Epithelial cell of esophagus (primary cell): ENCODE measurements around the gene NME8.

ENCODE experiments used
- DNase-seq: peaks from one replicate; pipeline ENCODE4 v3.0.0; 2010; ENCODE audit warnings: low read depth
- H3K4me3 ChIP-seq: 2 replicates; pipeline ENCODE4 v1.5.1; 2011; ENCODE audit warnings: mild to moderate bottlenecking, low read length, control low read depth
- TF ChIP-seq, protein P1 (sequence below): IDR thresholded peaks from 2 replicates; pipeline ENCODE4 v1.5.1; 2011; ENCODE audit warnings: low read depth, mild to moderate bottlenecking, low read length, control low read depth, inconsistent platforms; ENCODE audit not compliant: insufficient read depth; ENCODE audit errors: missing control alignments

The NME8 gene

DNA sequence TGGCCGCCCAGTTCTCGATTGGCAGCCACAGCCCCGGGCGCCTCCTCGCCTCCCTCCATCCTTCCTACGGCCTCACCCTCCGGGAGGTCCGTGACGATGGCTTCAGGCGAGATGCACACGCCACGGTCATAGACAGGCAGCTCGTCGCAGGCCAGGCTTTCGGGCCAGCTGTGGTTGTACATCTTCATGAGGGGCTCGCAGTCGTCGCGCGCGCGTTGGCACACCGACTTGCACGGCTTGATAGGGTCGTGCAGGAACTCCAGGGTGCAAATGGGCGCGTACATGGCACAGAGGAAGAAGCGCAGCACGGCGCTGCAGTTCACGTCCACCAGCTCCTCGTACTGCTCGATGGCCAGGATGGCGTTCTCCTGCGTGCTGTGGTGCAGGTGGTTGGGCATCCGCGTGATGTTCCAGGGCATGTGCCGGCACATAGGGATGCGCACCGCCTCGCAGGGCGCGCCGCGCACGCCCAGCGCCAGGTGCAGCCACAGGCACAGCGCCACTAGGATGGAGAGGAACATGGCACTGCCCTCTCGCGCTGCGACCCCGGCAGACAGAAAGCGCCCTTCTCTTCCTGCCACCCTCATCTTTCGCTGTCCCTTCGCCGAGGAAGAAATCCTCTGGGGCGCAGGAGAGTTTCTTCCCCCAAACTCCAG is 67.7 kb downstream of the NME8 start:
- no peak overlapping the region for H3K4me3 ChIP-seq
- DNase-seq, result no peak
- TF ChIP-seq, protein P1, sequence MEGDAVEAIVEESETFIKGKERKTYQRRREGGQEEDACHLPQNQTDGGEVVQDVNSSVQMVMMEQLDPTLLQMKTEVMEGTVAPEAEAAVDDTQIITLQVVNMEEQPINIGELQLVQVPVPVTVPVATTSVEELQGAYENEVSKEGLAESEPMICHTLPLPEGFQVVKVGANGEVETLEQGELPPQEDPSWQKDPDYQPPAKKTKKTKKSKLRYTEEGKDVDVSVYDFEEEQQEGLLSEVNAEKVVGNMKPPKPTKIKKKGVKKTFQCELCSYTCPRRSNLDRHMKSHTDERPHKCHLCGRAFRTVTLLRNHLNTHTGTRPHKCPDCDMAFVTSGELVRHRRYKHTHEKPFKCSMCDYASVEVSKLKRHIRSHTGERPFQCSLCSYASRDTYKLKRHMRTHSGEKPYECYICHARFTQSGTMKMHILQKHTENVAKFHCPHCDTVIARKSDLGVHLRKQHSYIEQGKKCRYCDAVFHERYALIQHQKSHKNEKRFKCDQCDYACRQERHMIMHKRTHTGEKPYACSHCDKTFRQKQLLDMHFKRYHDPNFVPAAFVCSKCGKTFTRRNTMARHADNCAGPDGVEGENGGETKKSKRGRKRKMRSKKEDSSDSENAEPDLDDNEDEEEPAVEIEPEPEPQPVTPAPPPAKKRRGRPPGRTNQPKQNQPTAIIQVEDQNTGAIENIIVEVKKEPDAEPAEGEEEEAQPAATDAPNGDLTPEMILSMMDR, result no peak

DNA sequence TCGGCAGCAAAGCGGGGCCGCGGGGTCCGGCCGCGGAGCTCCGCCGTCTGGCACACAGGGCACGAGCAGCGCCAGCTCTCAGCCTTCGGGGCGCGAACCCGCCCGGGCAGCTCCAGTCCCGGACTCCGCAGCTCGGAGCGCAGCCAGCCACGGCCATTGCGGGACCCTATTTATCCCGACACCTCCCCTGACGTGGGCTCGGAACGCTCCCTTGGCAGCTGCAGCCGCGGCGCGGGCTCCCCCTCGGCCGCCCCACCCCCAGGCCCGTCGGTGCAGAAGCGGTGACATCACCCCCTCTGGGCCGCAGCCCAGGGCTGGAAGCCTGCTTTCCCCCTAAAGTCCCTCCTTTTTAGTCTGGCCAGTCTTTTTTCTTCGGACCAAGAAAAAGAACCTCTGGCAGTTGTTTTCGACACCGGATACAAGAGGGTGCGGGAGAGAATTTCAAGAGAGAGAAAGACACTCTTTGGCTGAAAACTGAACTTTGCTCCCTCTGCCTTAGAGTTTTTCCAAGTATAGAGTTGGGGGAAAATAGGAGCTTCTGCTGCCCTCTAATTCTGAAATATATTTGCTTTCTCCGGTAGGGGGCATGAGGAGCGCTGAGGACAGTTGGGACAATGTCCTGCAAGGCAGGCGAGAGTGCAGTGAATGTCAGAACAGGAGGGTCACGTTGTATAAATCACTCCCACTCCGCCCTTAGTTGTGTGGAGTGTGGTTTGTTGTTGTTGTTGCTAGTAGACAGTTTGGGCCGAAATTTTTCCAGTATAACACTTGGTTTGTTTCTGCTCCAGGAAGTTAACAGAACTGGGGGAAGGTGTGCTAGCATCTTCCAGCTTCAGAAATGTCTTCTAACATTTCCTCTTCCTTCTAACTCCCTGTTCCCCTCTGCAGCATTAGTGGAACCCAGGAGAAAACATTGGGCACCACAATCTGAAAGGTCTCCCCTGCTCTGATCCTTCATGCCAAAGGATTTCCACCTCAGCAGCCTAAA is 68.6 kb downstream of the NME8 start, which contains the start of gene SFRP4:
TSS of gene SFRP4 (minus strand) at position 145 of the 988 bp plus-strand sequence. CDS start 280 bp downstream, outside the sequence.
- DNase-seq, result peak; percentile 36
- H3K4me3 ChIP-seq, result no peak within 1 kb of the TSS
- TF ChIP-seq, protein P1, result peak; percentile 54

GRCh38 chr7:37918526-37918925 is 70.1 kb downstream of the NME8 start:
- no peak for DNase-seq
- H3K4me3 ChIP-seq, result no peak overlapping the region
- TF ChIP-seq, protein P1, result no peak

- TF ChIP-seq, protein P1, result peak; percentile 23
- peak; percentile 8 for DNase-seq
- peak within 1 kb of the TSS; percentile 15 for H3K4me3 ChIP-seq
Observed at GRCh38 chr7:37920305-37920848, 72.0 kb downstream of the NME8 start, which contains the start of gene EPDR1. Gene EPDR1, plus strand, starts transcription at chr7:37920640. Its CDS starts 300 bp downstream, at chr7:37920940.

GRCh38 chr7:37920849-37921805 is 72.7 kb downstream of the NME8 start:
- TF ChIP-seq, protein P1, result no peak
- H3K4me3 ChIP-seq, result peak overlapping the region; percentile 15
- no peak for DNase-seq

DNA sequence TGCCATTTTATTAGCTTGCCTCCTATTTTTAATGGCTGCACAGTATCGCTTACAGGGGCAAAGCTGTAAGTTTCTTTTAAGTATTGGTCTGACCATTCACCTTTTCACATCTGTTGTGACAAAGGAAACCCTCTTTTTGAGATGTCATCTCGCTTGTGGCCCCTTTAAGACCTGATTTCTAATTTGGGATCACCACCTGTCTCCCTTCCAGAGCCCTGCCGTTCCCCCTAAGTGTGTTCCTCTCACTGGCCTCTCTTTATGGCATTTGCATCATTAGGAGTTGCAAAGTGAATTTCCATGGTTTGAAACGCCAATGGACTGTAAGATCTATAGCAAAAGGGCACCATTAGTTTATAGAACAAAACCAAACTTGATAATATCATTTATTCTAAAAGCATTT is 73.5 kb downstream of the NME8 start:
- H3K4me3 ChIP-seq, result no peak overlapping the region
- TF ChIP-seq, protein P1, result no peak
- DNase-seq, result no peak
